A673 (cell line): ENCODE data around the gene RPS2. TPM values are rescaled to one million over a fixed set of nuclear protein-coding genes. Genes with fewer than 3 reads are reported as not detected.
"Not testable (repeated sequence)": the region's sequence is repeated elsewhere in the genome, so short reads cannot be mapped to it uniquely, and the experiment has no call there.

ENCODE experiments used
- BruUV-seq: library from RNA; stranded (reverse); fragments of 400-500 nt; replicated peaks from 2 replicates; lab custom pipeline; 2021; lab: Mats Ljungman, UMichigan
- CTCF ChIA-PET: fragments of 300-600 bp; sonication (Branson Sonifier 250); formaldehyde crosslinking; loops from one replicate; lab custom pipeline; 2022; ENCODE audit warnings: antibody characterized with exemption; lab: Charles Lee
- POLR2A ChIA-PET: fragments of 300-600 bp; sonication (Branson Sonifier 250); formaldehyde crosslinking; loops from one replicate; lab custom pipeline; 2022; ENCODE audit warnings: antibody characterized with exemption; ENCODE audit not compliant: low non-redundant PET; lab: Charles Lee
- DNase-seq: peaks from one replicate; pipeline ENCODE4 v3.0.0-alpha.2; 2015; ENCODE audit warnings: low spot score
- H3K27ac ChIP-seq: fragments of 200-600 bp; sonication (generic); 2 replicates; pipeline ENCODE4 v1.5.1; 2016; ENCODE audit warnings: mixed run types, low read depth, mild to moderate bottlenecking, mixed read lengths, antibody characterized with exemption, low read length; ENCODE audit not compliant: poor library complexity, severe bottlenecking
- H3K27me3 ChIP-seq: fragments of 200-600 bp; sonication (generic); replicated peaks from 2 replicates; pipeline ENCODE4 v1.6.1; 2017; ENCODE audit warnings: mixed run types, low read depth, mild to moderate bottlenecking, mixed read lengths, antibody characterized with exemption, low read length; ENCODE audit not compliant: insufficient read depth, poor library complexity
- H3K36me3 ChIP-seq: fragments of 200-600 bp; sonication (generic); 2 replicates; pipeline ENCODE4 v1.6.1; 2016; ENCODE audit warnings: mixed run types, mild to moderate bottlenecking, mixed read lengths, antibody characterized with exemption, low read length; ENCODE audit not compliant: insufficient read depth, poor library complexity, severe bottlenecking
- H3K4me1 ChIP-seq: fragments of 200-600 bp; sonication (generic); 2 replicates; pipeline ENCODE4 v1.6.1; 2017; ENCODE audit warnings: mixed run types, mild to moderate bottlenecking, mixed read lengths, antibody characterized with exemption, low read length; ENCODE audit not compliant: insufficient read depth, poor library complexity, severe bottlenecking
- H3K4me3 ChIP-seq: fragments of 200-600 bp; sonication (generic); 2 replicates; pipeline ENCODE4 v1.5.1; 2016; ENCODE audit warnings: low read depth, mixed run types, mild to moderate bottlenecking, mixed read lengths, low read length; ENCODE audit not compliant: poor library complexity, severe bottlenecking
- H3K9me3 ChIP-seq: fragments of 200-600 bp; sonication (generic); 2 replicates; pipeline ENCODE4 v1.6.1; 2016; ENCODE audit warnings: mixed run types, low read depth, mild to moderate bottlenecking, mixed read lengths, antibody characterized with exemption, low read length; ENCODE audit not compliant: poor library complexity, severe bottlenecking
- EZH2 ChIP-seq: fragments of 200-600 bp; sonication (generic); IDR thresholded peaks from 2 replicates; pipeline ENCODE4 v1.6.1; 2017; ENCODE audit warnings: borderline replicate concordance, low read depth, mild to moderate bottlenecking, mixed read lengths, antibody characterized with exemption, low read length; ENCODE audit not compliant: poor library complexity, severe bottlenecking
- intact Hi-C: fragments of 100-400 bp; cut with micrococcal nuclease; formaldehyde crosslinking; loops from one replicate; pipeline ENCODE4 v1.10.0; 2022; ENCODE audit not compliant: unreplicated experiment
- total RNA-seq: library from RNA; stranded (reverse); gene quantifications from 2 replicates; pipeline ENCODE4 v1.2.3, GENCODE V29; 2021
- TF ChIP-seq, protein P1 (sequence below): fragments of 300-800, 200-600 bp; sonication (generic); conservative IDR thresholded peaks from 2 replicates; pipeline ENCODE4 v1.5.1; 2017; ENCODE audit warnings: low read depth, mild to moderate bottlenecking, antibody characterized with exemption, low read length, moderate library complexity, mixed read lengths

RPS2 gene
- total RNA-seq, 1 experiment from 2014 or later = 3,326 TPM

DNA sequence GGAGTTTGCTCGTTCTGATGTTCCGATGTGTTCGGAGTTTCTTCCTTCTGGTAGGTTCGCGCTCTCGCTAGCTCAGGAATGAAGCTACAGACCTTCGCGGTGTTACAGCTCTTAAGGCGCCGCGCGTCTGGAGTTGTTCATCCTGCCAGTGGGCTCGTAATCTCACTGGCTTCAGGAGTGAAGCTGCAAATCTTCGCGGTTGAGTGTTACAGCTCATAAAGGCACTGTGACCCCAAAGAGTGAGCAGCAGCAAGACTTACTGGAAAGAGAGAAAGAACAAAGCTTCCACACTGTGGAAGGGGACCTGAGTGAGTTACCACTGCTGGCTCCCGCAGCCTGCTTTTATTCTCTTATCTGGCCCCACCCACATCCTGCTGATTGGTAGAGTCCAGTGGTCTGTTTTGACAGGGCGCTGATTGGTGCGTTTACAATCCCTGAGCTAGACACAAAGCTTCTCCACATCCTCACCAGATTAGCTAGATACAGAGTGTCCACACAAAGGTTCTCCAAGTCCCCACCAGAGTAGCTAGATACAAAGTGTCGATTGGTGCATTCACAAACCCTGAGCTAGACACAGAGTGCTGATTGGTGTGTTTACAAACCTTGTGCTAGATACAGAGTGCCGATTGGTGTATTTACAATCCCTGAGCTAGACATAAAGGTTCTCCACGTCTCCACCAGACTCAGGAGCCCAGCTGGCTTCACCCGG is 7.0 kb downstream of the RPS2 start:
- peaks cover 11% of the 10 kb centered on the region for H3K36me3 ChIP-seq
- peaks cover 16% of the 10 kb centered on the region for H3K4me1 ChIP-seq
- H3K27ac ChIP-seq, H3K27me3 ChIP-seq, H3K4me3 ChIP-seq, CTCF ChIA-PET, intact Hi-C loops, POLR2A ChIA-PET, H3K9me3 ChIP-seq, DNase-seq, BruUV-seq: not testable (repeated sequence)

DNA sequence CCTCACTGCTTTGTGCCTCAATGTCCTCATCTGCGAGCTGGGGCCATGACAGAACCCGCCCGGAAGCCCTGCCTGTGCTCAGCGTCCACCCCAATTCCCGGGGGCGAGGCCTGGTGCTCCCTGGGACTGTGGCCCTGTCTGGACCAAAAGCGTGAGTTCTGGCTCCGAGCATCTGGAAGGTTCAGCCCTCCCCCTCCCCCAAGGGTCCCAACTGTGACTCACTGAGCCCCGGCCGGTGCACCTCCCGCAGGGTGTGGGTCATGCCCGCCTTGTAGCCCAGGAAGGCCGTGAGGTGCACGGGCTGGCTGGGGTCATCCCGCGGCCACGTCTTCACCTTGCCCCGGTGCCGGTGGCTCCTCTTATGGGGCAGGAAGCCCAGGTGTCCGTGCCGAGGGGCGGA is 10.9 kb downstream of the RPS2 start:
- Histone ChIP-seq H3K4me3 (no peak overlapping the region), H3K4me1 (peaks cover under 1% of the 10 kb centered on the region), H3K27ac (no peak overlapping the region), H3K9me3 (no peaks in the 10 kb centered on the region), H3K27me3 (no peaks in the 10 kb centered on the region), H3K36me3 (no peaks in the 10 kb centered on the region)
- intact Hi-C loops = no loop called here
- BruUV-seq = no TSS peak
- no peak for TF ChIP-seq EZH2
- TF ChIP-seq, protein P1, sequence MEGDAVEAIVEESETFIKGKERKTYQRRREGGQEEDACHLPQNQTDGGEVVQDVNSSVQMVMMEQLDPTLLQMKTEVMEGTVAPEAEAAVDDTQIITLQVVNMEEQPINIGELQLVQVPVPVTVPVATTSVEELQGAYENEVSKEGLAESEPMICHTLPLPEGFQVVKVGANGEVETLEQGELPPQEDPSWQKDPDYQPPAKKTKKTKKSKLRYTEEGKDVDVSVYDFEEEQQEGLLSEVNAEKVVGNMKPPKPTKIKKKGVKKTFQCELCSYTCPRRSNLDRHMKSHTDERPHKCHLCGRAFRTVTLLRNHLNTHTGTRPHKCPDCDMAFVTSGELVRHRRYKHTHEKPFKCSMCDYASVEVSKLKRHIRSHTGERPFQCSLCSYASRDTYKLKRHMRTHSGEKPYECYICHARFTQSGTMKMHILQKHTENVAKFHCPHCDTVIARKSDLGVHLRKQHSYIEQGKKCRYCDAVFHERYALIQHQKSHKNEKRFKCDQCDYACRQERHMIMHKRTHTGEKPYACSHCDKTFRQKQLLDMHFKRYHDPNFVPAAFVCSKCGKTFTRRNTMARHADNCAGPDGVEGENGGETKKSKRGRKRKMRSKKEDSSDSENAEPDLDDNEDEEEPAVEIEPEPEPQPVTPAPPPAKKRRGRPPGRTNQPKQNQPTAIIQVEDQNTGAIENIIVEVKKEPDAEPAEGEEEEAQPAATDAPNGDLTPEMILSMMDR = no peak
- CTCF ChIA-PET = no interaction called here
- POLR2A ChIA-PET = no interaction called here
- no peak for DNase-seq

DNA sequence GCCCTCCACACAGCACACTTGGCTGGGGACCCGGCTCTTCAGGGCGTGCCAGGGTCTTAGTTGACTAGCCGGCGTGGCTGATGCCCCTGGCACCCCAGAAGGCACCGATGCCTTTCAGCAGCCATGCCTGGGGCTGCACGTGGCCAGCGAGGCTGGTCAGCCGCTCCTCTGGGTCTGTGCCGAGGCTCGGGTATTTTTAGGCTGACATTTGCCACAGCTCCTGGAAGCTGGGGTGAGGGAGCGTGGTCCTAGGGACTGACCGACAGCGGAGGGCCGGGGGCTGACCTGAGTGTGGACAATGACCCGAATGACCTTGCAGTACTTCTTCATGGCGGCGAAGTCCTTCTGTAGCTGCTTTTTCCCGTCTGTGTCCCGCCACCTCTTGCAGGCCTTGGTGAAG is 14.1 kb downstream of the RPS2 start:
- no peak overlapping the region for H3K4me3 ChIP-seq
- DNase-seq = no peak
- H3K4me1 ChIP-seq = no peaks in the 10 kb centered on the region
- H3K36me3 ChIP-seq = no peaks in the 10 kb centered on the region
- H3K27me3 ChIP-seq = no peaks in the 10 kb centered on the region
- intact Hi-C loops = no loop called here
- ChIA-PET POLR2A (no interaction called here), CTCF (no interaction called here)
- no peak overlapping the region for H3K27ac ChIP-seq
- no TSS peak for BruUV-seq
- H3K9me3 ChIP-seq = no peaks in the 10 kb centered on the region
- no peak for TF ChIP-seq EZH2

DNA sequence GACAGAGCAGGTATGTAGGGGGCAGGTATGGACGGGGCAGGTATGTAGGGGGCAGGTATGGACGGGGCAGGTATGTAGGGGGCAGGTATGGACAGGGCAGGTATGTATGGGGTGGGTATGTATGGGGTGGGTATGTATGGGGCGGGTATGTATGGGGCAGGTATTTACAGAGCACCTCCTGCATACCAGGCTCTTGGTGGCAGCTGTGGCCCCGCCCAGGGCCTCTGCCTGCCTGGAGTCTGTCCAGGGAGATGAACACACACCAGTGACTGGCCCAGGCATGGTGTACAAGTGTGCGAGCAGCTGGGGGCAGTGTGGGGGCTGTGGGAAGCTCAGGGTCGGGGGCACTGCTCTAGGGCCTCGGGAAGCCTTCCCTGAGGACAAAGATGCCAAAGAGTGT is 14.6 kb downstream of the RPS2 start:
- TF ChIP-seq EZH2 = no peak
- TF ChIP-seq, protein P1 = no peak
- BruUV-seq = no TSS peak
- H3K36me3 ChIP-seq = no peaks in the 10 kb centered on the region
- ChIA-PET CTCF (no interaction called here), POLR2A (no interaction called here)
- H3K4me1 ChIP-seq = no peaks in the 10 kb centered on the region
- no peak overlapping the region for H3K27ac ChIP-seq
- H3K9me3 ChIP-seq = no peaks in the 10 kb centered on the region
- no peak for DNase-seq
- H3K4me3 ChIP-seq = no peak overlapping the region
- intact Hi-C loops = no loop called here
- no peaks in the 10 kb centered on the region for H3K27me3 ChIP-seq
